Subcutaneous adipose tissue (tissue), 4 donors: ENCODE results near the gene GRB2. TPM values are rescaled to one million over a fixed set of nuclear protein-coding genes. Genes with fewer than 3 reads are reported as not detected.

ENCODE experiments used
- total RNA-seq, 4 donors: library from RNA; depleted of rRNA; stranded (reverse); fragments of >200 nt; gene quantifications; one replicate each; pipeline ENCODE4 v1.1.0, GENCODE V29; 2016
- TF ChIP-seq, protein P1 (sequence below): fragments of 450-650 bp; IDR thresholded peaks from one replicate; pipeline ENCODE4 v1.5.1; 2016; ENCODE audit warnings: low read depth, mild to moderate bottlenecking, control low read depth, antibody characterized with exemption, moderate library complexity

GRB2 gene
- total RNA-seq, 4 donors from 2014 or later = 69.3 to 133 (median 114) TPM

DNA sequence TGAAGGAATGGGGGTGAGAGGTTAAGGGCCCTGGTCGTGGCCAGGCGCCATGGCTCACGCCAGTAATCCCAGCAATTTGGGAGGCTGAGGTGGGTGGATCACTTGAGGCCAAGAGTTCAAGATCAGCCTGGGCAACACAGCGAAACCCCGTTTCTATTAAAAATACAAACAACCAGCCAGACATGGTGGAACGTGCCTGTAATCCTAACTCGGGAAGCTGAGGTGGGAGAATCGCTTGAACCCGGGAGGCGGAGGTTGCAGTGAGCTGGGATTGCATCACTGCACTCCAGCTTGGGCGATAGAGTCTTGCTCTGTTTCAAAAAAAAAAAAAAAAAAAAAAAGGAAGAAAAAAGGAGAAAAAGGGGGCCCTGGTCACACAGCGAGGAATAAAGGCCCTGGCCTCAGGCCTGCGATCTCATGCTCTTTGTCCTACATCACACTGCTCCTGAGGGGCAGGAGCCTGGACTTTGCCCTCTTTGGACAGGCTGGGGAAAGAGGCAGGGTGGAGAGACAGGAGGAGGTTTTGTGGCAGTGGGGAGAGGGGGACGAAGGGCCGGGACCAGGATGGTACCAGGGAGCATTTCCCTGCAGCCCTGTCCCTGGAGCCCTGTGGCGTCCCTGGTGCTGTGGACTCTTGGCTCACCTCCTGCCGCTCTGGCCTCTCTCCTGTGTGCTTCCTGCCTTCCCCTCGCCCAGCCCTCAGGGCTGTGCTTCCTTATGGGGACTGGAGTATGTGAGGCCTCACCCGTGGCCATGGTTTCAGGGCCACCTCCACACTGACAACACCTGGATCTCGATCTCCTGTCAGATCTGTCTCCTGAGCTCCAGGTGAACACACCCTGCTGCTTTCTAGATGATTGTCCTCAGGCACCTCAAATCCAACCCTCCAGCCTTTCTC is 96.5 kb downstream of the GRB2 start:
- TF ChIP-seq, protein P1, sequence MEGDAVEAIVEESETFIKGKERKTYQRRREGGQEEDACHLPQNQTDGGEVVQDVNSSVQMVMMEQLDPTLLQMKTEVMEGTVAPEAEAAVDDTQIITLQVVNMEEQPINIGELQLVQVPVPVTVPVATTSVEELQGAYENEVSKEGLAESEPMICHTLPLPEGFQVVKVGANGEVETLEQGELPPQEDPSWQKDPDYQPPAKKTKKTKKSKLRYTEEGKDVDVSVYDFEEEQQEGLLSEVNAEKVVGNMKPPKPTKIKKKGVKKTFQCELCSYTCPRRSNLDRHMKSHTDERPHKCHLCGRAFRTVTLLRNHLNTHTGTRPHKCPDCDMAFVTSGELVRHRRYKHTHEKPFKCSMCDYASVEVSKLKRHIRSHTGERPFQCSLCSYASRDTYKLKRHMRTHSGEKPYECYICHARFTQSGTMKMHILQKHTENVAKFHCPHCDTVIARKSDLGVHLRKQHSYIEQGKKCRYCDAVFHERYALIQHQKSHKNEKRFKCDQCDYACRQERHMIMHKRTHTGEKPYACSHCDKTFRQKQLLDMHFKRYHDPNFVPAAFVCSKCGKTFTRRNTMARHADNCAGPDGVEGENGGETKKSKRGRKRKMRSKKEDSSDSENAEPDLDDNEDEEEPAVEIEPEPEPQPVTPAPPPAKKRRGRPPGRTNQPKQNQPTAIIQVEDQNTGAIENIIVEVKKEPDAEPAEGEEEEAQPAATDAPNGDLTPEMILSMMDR = no peak

DNA sequence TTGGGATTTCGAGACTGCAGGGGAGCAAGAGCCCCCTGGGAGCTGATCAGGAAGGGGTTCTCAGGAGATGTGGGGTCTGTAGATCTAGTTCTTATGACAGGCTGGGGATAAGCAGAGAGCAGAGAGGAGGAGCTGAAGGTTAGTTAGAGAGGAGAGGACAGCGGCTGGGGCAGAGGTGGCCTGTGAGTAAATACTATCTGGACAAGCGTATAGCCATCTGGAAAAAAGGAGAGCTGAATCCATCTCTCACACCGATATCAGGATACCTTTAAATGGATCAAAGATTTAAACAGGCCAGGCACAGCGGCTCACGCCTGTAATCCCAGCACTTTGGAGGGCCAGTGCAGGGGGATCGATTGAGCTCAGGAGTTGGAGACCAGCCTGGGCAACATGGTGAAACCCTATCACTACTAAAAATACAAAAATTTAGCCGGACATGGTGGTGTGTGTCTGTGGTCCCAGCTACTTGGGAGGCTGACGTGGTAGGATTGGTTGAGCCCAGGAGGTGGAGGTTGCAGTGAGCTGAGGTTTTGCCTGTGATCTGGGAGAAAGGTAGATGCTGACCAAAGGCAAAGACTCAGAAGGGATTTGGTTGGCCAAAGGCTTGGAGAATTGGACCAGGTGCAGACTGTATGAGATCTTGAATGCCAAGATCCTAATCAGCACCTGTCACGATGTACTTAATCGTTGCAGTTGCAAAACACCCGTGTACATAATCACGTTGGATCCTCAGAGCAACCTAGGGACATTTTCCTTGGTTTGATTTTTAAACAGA is 97.3 kb downstream of the GRB2 start:
- TF ChIP-seq, protein P1 = no peak

DNA sequence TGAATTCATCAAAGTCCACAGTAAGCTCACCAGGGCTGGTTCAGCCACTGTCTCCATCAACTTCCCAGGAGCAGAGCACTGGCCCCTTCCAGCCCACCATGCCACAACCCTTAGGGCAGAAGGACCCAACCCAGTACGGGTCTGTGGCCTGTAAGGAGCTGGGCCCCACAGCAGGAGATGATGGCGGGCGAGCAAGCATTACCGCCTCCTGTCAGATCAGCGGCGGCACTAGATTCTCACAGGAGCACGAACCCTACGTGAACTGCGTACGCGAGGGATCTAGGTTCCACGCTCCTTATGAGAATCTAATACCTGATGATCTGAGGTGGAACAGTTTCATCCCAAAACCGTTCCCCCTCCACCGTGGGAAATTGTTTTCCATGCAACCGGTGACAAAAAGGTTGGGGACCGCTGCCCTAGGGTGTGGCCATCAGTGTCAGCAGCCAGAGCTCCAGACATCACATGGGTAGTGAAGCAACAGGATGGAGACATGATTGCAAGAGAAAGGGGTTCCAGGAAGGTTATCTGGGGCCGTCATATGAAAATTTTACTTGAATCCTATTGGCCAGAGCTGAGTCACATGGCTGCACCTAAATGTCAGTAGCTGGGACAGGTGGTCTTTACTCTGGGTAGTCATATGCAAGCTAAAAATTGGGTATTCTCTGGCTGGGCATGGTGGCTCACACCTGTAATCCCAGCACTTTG is 103.8 kb downstream of the GRB2 start:
- TF ChIP-seq, protein P1 = no peak

DNA sequence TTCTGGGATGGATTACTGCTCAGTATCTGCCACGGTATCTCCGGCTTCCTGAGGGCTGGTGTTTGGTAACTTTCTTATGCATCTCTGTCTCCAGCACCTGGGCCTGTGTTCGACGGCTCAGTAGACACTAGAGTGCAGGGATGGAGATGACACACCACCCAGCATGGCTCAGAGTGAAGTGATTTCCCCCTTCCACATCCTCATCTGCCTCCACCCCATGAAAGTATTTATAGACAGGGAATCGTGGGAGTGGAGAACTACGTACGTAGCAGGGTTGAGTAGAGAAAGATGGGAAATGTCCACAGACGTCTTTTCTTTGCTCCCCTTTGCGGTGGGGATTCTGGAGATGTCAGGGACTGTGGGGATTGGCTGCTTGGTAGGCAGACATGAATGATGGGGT is 104.4 kb downstream of the GRB2 start:
- TF ChIP-seq, protein P1 = no peak

DNA sequence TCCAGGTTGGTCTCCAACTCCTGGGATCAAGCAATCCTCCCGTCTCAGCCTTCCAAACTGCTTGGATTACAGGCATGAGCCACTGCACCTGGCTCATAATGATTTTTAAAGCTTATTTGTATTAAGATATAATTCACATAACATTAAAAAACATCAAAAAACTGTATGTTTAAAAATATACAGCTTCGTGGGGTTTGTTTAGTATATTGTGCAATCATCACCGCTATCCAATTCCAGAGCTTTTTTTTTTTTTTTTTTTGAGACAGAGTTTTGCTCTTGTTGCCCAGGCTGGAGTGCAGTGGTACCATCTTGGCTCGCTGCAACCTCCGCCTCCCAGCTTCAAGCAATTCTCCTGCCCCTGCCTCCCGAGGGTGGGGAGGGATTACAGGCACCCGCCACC is 105.2 kb downstream of the GRB2 start:
- TF ChIP-seq, protein P1 = no peak

DNA sequence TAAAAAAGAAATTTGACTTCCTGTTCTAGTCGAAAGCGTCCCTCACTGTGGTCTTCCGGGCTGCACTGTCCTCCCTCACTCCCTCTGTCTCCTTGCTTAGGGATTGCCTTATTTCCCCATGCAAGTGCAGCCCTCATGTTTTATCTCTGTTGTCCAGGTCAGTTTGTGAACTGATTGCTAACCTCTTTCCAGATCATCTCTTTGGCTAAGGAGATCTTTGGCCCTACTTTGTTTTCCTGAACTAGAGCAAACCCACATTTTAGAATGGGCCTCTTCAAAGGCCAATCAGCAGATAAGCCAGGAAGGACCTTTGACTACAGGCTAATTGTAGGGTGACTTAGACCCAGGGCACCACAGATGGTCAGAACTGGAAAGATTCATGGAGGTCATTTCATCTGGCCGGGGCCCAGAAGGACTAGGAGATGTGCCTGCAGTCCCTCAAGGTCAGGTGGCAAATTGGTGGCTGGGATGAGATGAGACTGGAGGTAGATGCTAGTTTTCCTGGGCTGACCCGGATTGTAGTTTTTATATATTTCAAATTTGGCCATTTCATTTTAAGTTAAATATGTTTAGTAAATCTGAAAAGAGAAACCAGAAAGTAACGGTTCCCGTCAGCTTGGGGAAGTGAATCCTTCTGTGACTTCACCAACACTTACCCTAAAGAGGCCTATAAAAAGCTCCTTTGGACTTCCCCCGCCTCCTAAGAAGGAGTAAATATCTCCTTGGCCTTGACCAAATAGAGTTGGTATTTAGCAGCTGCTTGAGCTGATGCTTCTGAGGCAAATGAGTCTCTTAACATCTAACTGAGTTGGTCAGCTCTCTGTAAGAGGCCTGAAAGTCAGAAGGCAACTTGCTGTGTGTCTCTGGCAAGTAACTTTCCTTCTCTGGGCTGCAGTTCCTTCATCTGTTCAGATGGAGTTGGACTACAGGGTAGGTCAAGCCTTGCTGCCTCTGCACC is 110.0 kb downstream of the GRB2 start:
- TF ChIP-seq, protein P1 = no peak
